Neuronal stem cell (in vitro differentiated cells): Measurements from ENCODE around the gene TBATA.

Experiments
- DNase-seq: peaks from one replicate; pipeline ENCODE4 v3.0.0-alpha.2; 2013; ENCODE audit warnings: low spot score
- H2AFZ ChIP-seq: one replicate; pipeline ENCODE4 v1.6.1; 2013; ENCODE audit warnings: mild to moderate bottlenecking, low read length, inconsistent platforms
- H2AK5ac ChIP-seq: 2 replicates; pipeline ENCODE4 v1.6.1; 2013; ENCODE audit warnings: low read depth, mild to moderate bottlenecking, inconsistent platforms, low read length, moderate library complexity, mixed read lengths
- H2BK120ac ChIP-seq: 2 replicates; pipeline ENCODE4 v1.6.1; 2013; ENCODE audit warnings: low read depth, mild to moderate bottlenecking, inconsistent platforms, low read length, moderate library complexity, mixed read lengths
- H2BK12ac ChIP-seq: one replicate; pipeline ENCODE4 v1.6.1; 2013; ENCODE audit warnings: low read length, inconsistent platforms
- H2BK15ac ChIP-seq: 2 replicates; pipeline ENCODE4 v1.6.1; 2013; ENCODE audit warnings: mild to moderate bottlenecking, low read length, inconsistent platforms, mixed read lengths
- H2BK5ac ChIP-seq: one replicate; pipeline ENCODE4 v1.6.1; 2013; ENCODE audit warnings: inconsistent platforms, mild to moderate bottlenecking, low read length, moderate library complexity
- H3K14ac ChIP-seq: one replicate; pipeline ENCODE4 v1.6.1; 2013; ENCODE audit warnings: low read length, inconsistent platforms
- H3K18ac ChIP-seq: 2 replicates; pipeline ENCODE4 v1.6.1; 2013; ENCODE audit warnings: low read length, inconsistent platforms
- H3K23ac ChIP-seq: 2 replicates; pipeline ENCODE4 v1.6.1; 2013; ENCODE audit warnings: low read depth, mild to moderate bottlenecking, mixed read lengths, low read length, inconsistent platforms; ENCODE audit not compliant: poor library complexity
- H3K27ac ChIP-seq: replicated peaks from 3 replicates; pipeline ENCODE4 v1.5.1; 2013; ENCODE audit warnings: low read length, inconsistent platforms
- H3K27me3 ChIP-seq, 3 experiments: 2 replicates each; pipeline ENCODE4 v1.6.1; 2013; ENCODE audit warnings: low read length in 3 of 3, mild to moderate bottlenecking in 2 of 3, inconsistent platforms in 1 of 3, low read depth in 1 of 3, mixed read lengths in 1 of 3, moderate library complexity in 1 of 3; ENCODE audit not compliant: control insufficient read depth in 3 of 3, insufficient read depth in 3 of 3
- H3K36me3 ChIP-seq, 2 donors: replicated peaks in 1 of 2; 2 replicates each; pipeline ENCODE4 v1.6.1; 2013; ENCODE audit warnings: low read length in 2 of 2; ENCODE audit not compliant: control insufficient read depth in 2 of 2, insufficient read depth in 2 of 2
- H3K4ac ChIP-seq: 2 replicates; pipeline ENCODE4 v1.6.1; 2013; ENCODE audit warnings: inconsistent platforms, mild to moderate bottlenecking, low read length, moderate library complexity
- H3K4me1 ChIP-seq, 2 donors: 1 replicate in 1 of 2; 2 replicates in 1 of 2; pipeline ENCODE4 v1.6.1; 2013; ENCODE audit warnings: low read length in 2 of 2, low read depth in 1 of 2; ENCODE audit not compliant: control insufficient read depth in 2 of 2, insufficient read depth in 1 of 2
- H3K4me2 ChIP-seq: one replicate; pipeline ENCODE4 v1.6.1; 2013; ENCODE audit warnings: mild to moderate bottlenecking, low read length, inconsistent platforms; ENCODE audit not compliant: insufficient read depth, poor library complexity, severe bottlenecking
- H3K4me3 ChIP-seq, 2 donors: 2 replicates each; pipeline ENCODE4 v1.5.1; 2013; ENCODE audit warnings: low read length in 2 of 2, mild to moderate bottlenecking in 2 of 2, inconsistent platforms in 1 of 2, moderate library complexity in 1 of 2
- H3K79me1 ChIP-seq: one replicate; pipeline ENCODE4 v1.6.1; 2013; ENCODE audit warnings: low read depth, mild to moderate bottlenecking, inconsistent platforms, low read length, moderate library complexity
- H3K9ac ChIP-seq: one replicate; pipeline ENCODE4 v1.6.1; 2013; ENCODE audit warnings: mild to moderate bottlenecking, low read depth, low read length, inconsistent platforms; ENCODE audit not compliant: poor library complexity
- H3K9me3 ChIP-seq, 2 donors: replicated peaks in 1 of 2; 2 replicates each; pipeline versions ENCODE3 to v1.6.1; 2013; ENCODE audit warnings: low read length in 2 of 2, mild to moderate bottlenecking in 2 of 2, inconsistent platforms in 1 of 2, low read depth in 1 of 2, mixed read lengths in 1 of 2, moderate library complexity in 1 of 2; ENCODE audit not compliant: control insufficient read depth in 2 of 2, insufficient read depth in 1 of 2
- H4K8ac ChIP-seq: one replicate; pipeline ENCODE4 v1.6.1; 2013; ENCODE audit warnings: low read depth, mild to moderate bottlenecking, inconsistent platforms, low read length, moderate library complexity
- H4K91ac ChIP-seq: one replicate; pipeline ENCODE4 v1.6.1; 2013; ENCODE audit warnings: low read length, low read depth, mild to moderate bottlenecking, inconsistent platforms; ENCODE audit not compliant: poor library complexity
- WGBS, 2 donors: extraction: QIAGEN DNeasy Blood & Tissue Kit; methylation state at CpG; one replicate each; pipeline ENCODE4 v1.1.7; 2013; ENCODE audit warnings: missing lambda C conversion rate in 2 of 2, mixed read lengths in 1 of 2; ENCODE audit not compliant: insufficient read length in 2 of 2, insufficient replicate concordance in 1 of 2; ENCODE audit errors: extremely low coverage in 2 of 2; 5-methylcytosine and 5-hydroxymethylcytosine counted together

Gene TBATA

DNA sequence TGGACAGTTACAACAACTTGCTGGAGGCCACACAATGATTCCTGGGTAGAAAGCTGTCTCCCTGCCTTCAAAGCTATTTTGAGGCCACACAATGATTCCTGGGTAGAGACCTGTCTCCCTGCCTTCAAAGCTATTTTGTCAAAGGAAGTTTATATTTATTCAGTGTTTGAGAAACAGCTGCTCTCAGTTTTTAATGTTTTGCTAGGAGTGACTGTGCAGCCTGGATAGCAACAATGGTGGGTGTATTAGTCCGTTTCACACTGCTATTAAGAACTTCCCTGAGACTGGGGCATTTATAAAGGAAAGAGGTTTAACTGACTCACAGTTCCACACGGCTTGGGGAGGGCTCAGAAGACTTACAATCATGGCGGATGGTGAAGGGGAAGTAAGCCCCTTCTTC lies 26.7 kb upstream of the TBATA start:
- Histone ChIP-seq H4K91ac (no peak overlapping the region), H3K9ac (no peak overlapping the region), H2BK5ac (no peak overlapping the region), H3K4me3 (no peak overlapping the region), H3K4ac (no peak overlapping the region), H2AFZ (peak overlapping the region; percentile 39), H4K8ac (no peak overlapping the region), H2BK12ac (no peak overlapping the region), H3K79me1 (no peaks in the 10 kb centered on the region), H3K36me3 (no peaks in the 10 kb centered on the region), H3K27me3 (peaks cover 0 to 8% (median 0%) of the 10 kb centered on the region in 3 experiments), H3K4me2 (no peak overlapping the region), H3K23ac (no peak overlapping the region), H3K18ac (no peak overlapping the region), H3K4me1 (peaks cover 0 to 7% of the 10 kb centered on the region in 2 donors), H2BK15ac (no peak overlapping the region), H2BK120ac (no peak overlapping the region), H3K27ac (no peak overlapping the region), H3K9me3 (no peaks in the 10 kb centered on the region), H2AK5ac (no peak overlapping the region), H3K14ac (no peak overlapping the region)
- no CpG with 5 or more reads among the region's 3 CpGs for WGBS, 2 donors
- DNase-seq = no peak

DNA sequence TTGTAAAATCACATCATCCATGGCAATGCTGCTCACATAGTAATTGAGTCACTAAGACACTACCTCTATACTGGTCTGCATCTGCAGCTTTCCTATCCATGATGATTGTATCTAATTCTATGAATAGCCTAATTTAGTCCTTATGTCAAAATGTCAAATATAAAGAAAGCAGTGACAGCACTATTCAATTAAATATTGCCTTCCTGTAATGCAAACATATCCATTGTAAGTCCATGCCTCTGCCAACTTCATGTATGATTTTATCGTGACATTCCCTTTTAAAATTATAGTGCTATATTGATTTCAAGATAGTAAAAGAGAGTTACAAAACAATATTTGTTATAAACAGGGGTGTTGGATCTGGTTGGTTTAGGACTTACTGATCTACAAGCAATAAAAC lies 25.8 kb upstream of the TBATA start:
- H3K27me3 ChIP-seq = peaks cover 0 to 15% (median 0%) of the 10 kb centered on the region in 3 experiments
- no peaks in the 10 kb centered on the region for H3K79me1 ChIP-seq
- H4K91ac ChIP-seq = no peak overlapping the region
- H3K9ac ChIP-seq = no peak overlapping the region
- H3K4me3 ChIP-seq = no peak overlapping the region
- H2BK12ac ChIP-seq = no peak overlapping the region
- DNase-seq = no peak
- no peak overlapping the region for H3K18ac ChIP-seq
- H3K4ac ChIP-seq = no peak overlapping the region
- H3K9me3 ChIP-seq = no peaks in the 10 kb centered on the region
- H3K14ac ChIP-seq = no peak overlapping the region
- no peak overlapping the region for H2BK15ac ChIP-seq
- H3K27ac ChIP-seq = no peak overlapping the region
- H2BK5ac ChIP-seq = no peak overlapping the region
- no peaks in the 10 kb centered on the region for H3K36me3 ChIP-seq
- WGBS, 2 donors = no CpG with 5 or more reads among the region's 1 CpG
- H3K23ac ChIP-seq = no peak overlapping the region
- no peak overlapping the region for H3K4me2 ChIP-seq
- no peak overlapping the region for H4K8ac ChIP-seq
- H2AK5ac ChIP-seq = no peak overlapping the region
- no peak overlapping the region for H2AFZ ChIP-seq
- H2BK120ac ChIP-seq = no peak overlapping the region
- peaks cover 0 to 7% of the 10 kb centered on the region in 2 donors for H3K4me1 ChIP-seq

DNA sequence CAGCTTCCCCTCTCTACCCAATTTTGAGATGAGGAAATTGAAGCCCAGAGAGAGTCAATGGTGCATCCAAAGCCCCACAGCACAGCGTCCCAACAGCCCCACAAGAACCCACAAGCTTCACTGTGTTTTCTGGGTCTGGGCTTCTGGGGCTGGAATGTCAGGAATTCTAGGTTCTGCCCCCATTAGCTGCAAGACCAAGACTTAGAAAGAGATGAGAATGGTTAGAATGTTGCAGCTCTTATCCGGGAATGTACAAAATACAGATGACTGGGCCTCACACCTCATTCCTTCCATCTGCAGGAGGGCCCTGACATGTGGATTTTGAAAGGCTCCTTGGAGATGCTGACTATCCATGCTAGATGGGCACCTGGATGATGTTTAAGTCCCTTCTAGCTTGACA lies 24.5 kb upstream of the TBATA start:
- Histone ChIP-seq H3K79me1 (no peaks in the 10 kb centered on the region), H3K18ac (no peak overlapping the region), H4K8ac (no peak overlapping the region), H3K4ac (no peak overlapping the region), H3K9me3 (no peaks in the 10 kb centered on the region), H2BK15ac (no peak overlapping the region), H2BK12ac (no peak overlapping the region), H2AFZ (no peak overlapping the region), H3K23ac (no peak overlapping the region), H3K4me3 (no peak overlapping the region), H2AK5ac (no peak overlapping the region), H3K27ac (no peak overlapping the region), H3K4me1 (peaks cover 0 to 7% of the 10 kb centered on the region in 2 donors), H3K36me3 (no peaks in the 10 kb centered on the region), H3K4me2 (no peak overlapping the region), H3K9ac (no peak overlapping the region), H3K14ac (no peak overlapping the region), H3K27me3 (peaks cover 0 to 18% (median 0%) of the 10 kb centered on the region in 3 experiments), H2BK5ac (no peak overlapping the region), H4K91ac (no peak overlapping the region), H2BK120ac (no peak overlapping the region)
- no CpG with 5 or more reads among the region's 2 CpGs for WGBS, 2 donors
- no peak for DNase-seq

DNA sequence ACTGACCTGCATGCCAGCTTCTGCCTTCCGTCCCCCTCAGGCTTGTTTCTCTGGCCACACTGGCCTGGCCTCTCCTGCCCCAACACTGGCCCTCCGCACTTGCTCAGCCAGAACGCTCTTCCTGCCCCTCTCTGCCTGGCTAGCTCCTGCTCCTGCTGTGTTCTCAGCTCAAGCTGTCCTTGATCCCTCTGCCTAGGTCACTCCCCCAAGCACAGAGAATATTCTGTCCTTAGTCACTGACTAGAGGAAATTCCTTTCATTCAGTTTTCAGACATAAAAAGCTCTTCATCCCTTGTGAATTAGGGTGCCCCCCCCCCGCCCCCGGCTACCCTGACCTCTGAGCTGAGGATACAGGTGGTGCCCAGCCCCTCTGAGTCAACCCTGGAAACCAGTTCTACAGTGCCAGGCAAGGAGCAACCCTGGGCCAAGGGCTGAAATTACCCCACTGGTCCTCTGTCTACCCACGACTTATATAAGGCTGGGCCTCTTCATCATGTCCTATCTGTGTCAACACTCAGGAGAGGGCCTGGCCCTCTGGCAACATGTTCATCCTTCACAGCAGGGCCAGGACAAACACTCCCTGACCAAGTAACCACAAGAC lies 23.9 kb upstream of the TBATA start:
- H3K23ac ChIP-seq = peak overlapping the region; percentile 36
- H3K4ac ChIP-seq = no peak overlapping the region
- no peak overlapping the region for H3K4me2 ChIP-seq
- H2BK120ac ChIP-seq = no peak overlapping the region
- no peak overlapping the region for H2BK15ac ChIP-seq
- no peaks in the 10 kb centered on the region for H3K36me3 ChIP-seq
- no peak overlapping the region for H2AK5ac ChIP-seq
- no peak overlapping the region for H3K18ac ChIP-seq
- no peak overlapping the region for H2BK12ac ChIP-seq
- peaks cover 0 to 13% (median 0%) of the 10 kb centered on the region in 3 experiments for H3K27me3 ChIP-seq
- H3K9ac ChIP-seq = no peak overlapping the region
- no peak overlapping the region for H4K91ac ChIP-seq
- no peak overlapping the region for H3K27ac ChIP-seq
- no peak overlapping the region for H4K8ac ChIP-seq
- no peaks in the 10 kb centered on the region for H3K79me1 ChIP-seq
- no CpG with 5 or more reads among the region's 6 CpGs for WGBS, 2 donors
- no peak overlapping the region for H3K4me3 ChIP-seq
- no peak overlapping the region for H3K14ac ChIP-seq
- no peaks in the 10 kb centered on the region for H3K9me3 ChIP-seq
- peaks cover 0 to 7% of the 10 kb centered on the region in 2 donors for H3K4me1 ChIP-seq
- DNase-seq = no peak
- no peak overlapping the region for H2BK5ac ChIP-seq
- no peak overlapping the region for H2AFZ ChIP-seq
